Left lung (tissue), 10 donors: ENCODE results near the gene ZSCAN1. TPM values are rescaled to one million over a fixed set of nuclear protein-coding genes. Genes with fewer than 3 reads are reported as not detected.
A peak's percentile ranks its signal among the peaks of the same experiment; 100 is the strongest.

Experiments used
- ATAC-seq: fragments of 200-7000 bp; cut with Tn5 transposase; one replicate; pipeline ENCODE4 v1.9.1; 2020; ENCODE audit warnings: moderate library complexity
- DNase-seq, 4 donors: peaks; one replicate each; pipeline ENCODE4 v3.0.0-alpha.2; 2013 to 2020
- H3K27ac ChIP-seq, 2 donors: fragments of 200-600 bp; sonication (generic) in 1 of 2; one replicate each; pipeline versions ENCODE4 v1.5.0 to v1.8.0; 2020 to 2021
- H3K27me3 ChIP-seq, 2 donors: fragments of 200-600 bp; sonication (generic) in 1 of 2; one replicate each; pipeline versions ENCODE4 v1.5.0 to v1.8.0; 2020 to 2021
- H3K36me3 ChIP-seq, 2 donors: fragments of 200-600 bp; sonication (generic) in 1 of 2; one replicate each; pipeline versions ENCODE4 v1.5.0 to v1.8.0; 2020 to 2021
- H3K4me1 ChIP-seq, 2 donors: fragments of 200-600 bp; one replicate each; pipeline ENCODE4 v1.8.0; 2021
- H3K4me3 ChIP-seq, 2 donors: fragments of 200-600 bp; sonication (generic) in 1 of 2; one replicate each; pipeline versions ENCODE4 v1.5.0 to v1.8.0; 2020 to 2021; ENCODE audit warnings: mild to moderate bottlenecking in 1 of 2
- H3K9me3 ChIP-seq, 2 donors: fragments of 200-600 bp; sonication (generic) in 1 of 2; one replicate each; pipeline versions ENCODE4 v1.5.0 to v1.8.0; 2020 to 2021
- CTCF ChIP-seq, 2 donors: fragments of 200-600 bp; sonication (generic) in 1 of 2; IDR thresholded peaks; one replicate each; pipeline versions ENCODE4 v1.5.0 to v1.8.0; 2021; ENCODE audit warnings: antibody characterized with exemption in 2 of 2
- intact Hi-C, 2 donors: fragments of 100-400 bp; cut with DNase I; formaldehyde crosslinking; loops; one replicate each; pipeline versions ENCODE4 v1.11.2 to v1.14.2; 2022
- polyA plus RNA-seq, 6 donors: library from polyadenylated mRNA; unstranded; fragments of 120-200 nt; gene quantifications; one replicate each; pipeline ENCODE4 v1.2.1, GENCODE V29; 2013; ENCODE audit not compliant: insufficient read length in 6 of 6
- total RNA-seq, 2 donors: library from RNA; stranded (reverse); fragmentation: NEBNext Ultra II Directional; extraction: Animal tissue kit (Norgen Biotek cat#: 25700); gene quantifications; one replicate each; pipeline ENCODE4 v1.2.1, GENCODE V29; 2021
- donor health status: DM: no; HTN: yes; CAD: no.
- donor health status: DM: no; HTN: no; CAD: no.

ZSCAN1 gene
- total and polyA plus RNA-seq, 8 donors, result 0.47 to 3.4 (median 2.4) TPM; not detected in 1

GRCh38 chr19:58009666-58010301, 24.0 kb upstream of the ZSCAN1 start:
- Histone ChIP-seq H3K4me3 (peak overlapping the region; percentile 41 to 46), H3K27ac (peak overlapping the region; percentile 19 to 68), H3K9me3 (peaks cover 0 to 82% of the 10 kb centered on the region in 2 donors), H3K4me1 (peaks cover 0 to 2% of the 10 kb centered on the region in 2 donors), H3K36me3 (peaks cover 0 to 27% of the 10 kb centered on the region in 2 donors), H3K27me3 (peaks cover 0 to 3% of the 10 kb centered on the region in 2 donors)
- DNase-seq (peak; percentile 88 to 97 (median 94)), ATAC-seq (peak; percentile 97)
- no peak for TF ChIP-seq CTCF (IDR thresholded peaks at IDR 0.05)
- intact Hi-C loops, result no loop called here

DNA sequence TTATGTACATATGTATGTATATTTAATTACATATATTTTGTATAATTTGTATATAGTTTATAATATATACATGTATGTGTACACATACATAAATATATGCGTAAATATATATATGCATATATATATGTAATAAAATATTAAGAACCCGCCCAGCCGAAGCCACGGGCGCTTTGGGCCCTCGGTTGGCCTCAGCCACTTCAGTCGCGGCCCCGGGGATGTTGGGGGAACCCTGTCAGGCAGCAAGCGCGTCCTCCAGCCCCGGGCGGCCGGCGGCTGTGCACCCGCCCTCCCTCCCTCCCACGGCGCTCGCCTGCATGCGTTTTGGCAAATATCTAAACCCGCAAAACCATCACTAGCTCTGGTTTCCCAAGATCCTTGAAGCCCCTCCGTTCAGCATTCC, 23.3 kb upstream of the ZSCAN1 start:
- DNase-seq (peak in 2 of 4 donors; percentile 24 to 74), ATAC-seq (no peak)
- peaks cover 0 to 77% of the 10 kb centered on the region in 2 donors for H3K9me3 ChIP-seq
- H3K27me3 ChIP-seq, result peaks cover 0 to 3% of the 10 kb centered on the region in 2 donors
- H3K27ac ChIP-seq, result peak overlapping the region in 1 of 2 donors; percentile 68
- H3K4me3 ChIP-seq, result no peak overlapping the region
- H3K36me3 ChIP-seq, result peaks cover 0 to 20% of the 10 kb centered on the region in 2 donors
- TF ChIP-seq CTCF (IDR thresholded peaks at IDR 0.05), result no peak
- intact Hi-C loops, result no loop called here
- H3K4me1 ChIP-seq, result no peaks in the 10 kb centered on the region

DNA sequence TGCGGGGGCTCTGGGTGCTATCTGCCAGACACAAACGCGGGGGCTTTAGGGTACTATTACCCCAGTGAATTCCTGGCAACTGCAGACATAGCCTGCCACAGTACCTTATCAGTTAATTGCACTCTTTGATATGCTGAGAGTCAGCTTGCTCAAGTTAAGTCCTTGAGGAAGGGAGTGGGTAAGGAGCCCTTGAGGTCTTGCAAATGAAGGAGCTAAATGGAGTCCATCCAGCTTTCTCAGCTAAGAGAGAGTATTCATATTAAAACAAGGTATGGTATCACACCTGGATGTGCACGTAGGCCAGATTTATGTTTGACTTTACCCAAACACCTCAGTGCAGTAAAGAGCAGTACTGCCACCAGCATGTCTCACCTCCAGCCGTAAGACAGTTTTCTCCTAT, 19.7 kb upstream of the ZSCAN1 start:
- Histone ChIP-seq H3K27me3 (peaks cover 0 to 6% of the 10 kb centered on the region in 2 donors), H3K9me3 (peaks cover 0 to 61% of the 10 kb centered on the region in 2 donors), H3K36me3 (no peaks in the 10 kb centered on the region), H3K27ac (no peak overlapping the region), H3K4me1 (no peaks in the 10 kb centered on the region), H3K4me3 (no peak overlapping the region)
- no peak for TF ChIP-seq CTCF (IDR thresholded peaks at IDR 0.05)
- intact Hi-C loops, result no loop called here
- DNase-seq (peak in 1 of 4 donors; percentile 67), ATAC-seq (no peak)

GRCh38 chr19:58020129-58020528, 13.7 kb upstream of the ZSCAN1 start:
- intact Hi-C loops, result loop anchor here (10.0 kb wide), 1 partner anchor 135 kb away; the partner anchor contains the start of gene ZNF329 (in 2 of the 2)
- peaks cover 0 to 10% of the 10 kb centered on the region in 2 donors for H3K27me3 ChIP-seq
- H3K4me3 ChIP-seq, result no peak overlapping the region
- peaks cover 0 to 35% of the 10 kb centered on the region in 2 donors for H3K9me3 ChIP-seq
- H3K27ac ChIP-seq, result no peak overlapping the region
- ATAC-seq (no peak), DNase-seq (no peak)
- no peaks in the 10 kb centered on the region for H3K36me3 ChIP-seq
- H3K4me1 ChIP-seq, result no peaks in the 10 kb centered on the region
- TF ChIP-seq CTCF (IDR thresholded peaks at IDR 0.05), result no peak

DNA sequence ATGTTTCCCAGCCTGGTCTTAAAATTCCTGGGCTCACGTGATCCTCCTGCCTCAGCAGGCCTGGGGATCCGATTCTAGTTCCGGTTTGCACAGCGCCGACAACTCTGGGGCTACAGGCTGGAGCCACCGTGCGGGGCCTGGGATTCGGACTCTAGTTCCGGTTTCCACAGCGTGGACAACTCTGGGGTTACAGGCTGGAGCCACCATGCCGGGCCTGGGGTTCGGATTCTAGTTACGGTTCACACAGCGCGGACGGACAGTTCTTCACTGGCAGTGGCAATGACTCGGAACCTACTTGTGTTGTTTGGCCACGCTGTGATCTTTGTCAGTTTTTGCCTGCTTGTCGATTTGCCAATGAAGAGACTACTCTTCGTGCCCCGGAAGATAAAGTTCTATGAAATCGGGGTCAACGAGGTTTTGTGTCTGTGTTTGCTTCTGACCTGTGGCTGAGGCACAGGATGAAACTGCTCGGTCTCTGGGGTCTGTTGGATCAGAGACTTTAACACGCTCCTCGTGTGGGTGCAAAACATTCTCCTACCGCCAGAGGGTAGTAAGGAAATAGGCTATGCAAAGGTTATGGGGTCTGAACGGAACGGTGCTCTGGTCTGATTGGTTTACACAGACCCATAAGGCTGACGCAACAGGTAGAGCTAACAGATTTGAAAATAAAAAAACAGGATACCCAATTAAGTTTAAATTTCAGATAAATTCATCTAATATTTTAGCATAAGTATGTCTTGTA, 12.1 kb upstream of the ZSCAN1 start:
- intact Hi-C loops, result loop anchor here (10.0 kb wide), 1 partner anchor 133 kb away; the partner anchor contains the start of gene ZNF329 (in 2 of the 2)
- no peaks in the 10 kb centered on the region for H3K36me3 ChIP-seq
- no peak overlapping the region for H3K27ac ChIP-seq
- H3K4me1 ChIP-seq, result no peaks in the 10 kb centered on the region
- ATAC-seq, result peak; percentile 90
- peak in 2 of 4 donors; percentile 73 to 89 for DNase-seq
- TF ChIP-seq CTCF (IDR thresholded peaks at IDR 0.05), result peak; percentile 58
- H3K4me3 ChIP-seq, result no peak overlapping the region
- peaks cover 0 to 10% of the 10 kb centered on the region in 2 donors for H3K27me3 ChIP-seq
- peaks cover 0 to 44% of the 10 kb centered on the region in 2 donors for H3K9me3 ChIP-seq
